ENCODE results near the gene GHRHR. TPM values are rescaled to one million over a fixed set of nuclear protein-coding genes. Genes with fewer than 3 reads are reported as not detected.

GHRHR gene
- total RNA-seq, 4 donors from 2014 or later: not detected

DNA sequence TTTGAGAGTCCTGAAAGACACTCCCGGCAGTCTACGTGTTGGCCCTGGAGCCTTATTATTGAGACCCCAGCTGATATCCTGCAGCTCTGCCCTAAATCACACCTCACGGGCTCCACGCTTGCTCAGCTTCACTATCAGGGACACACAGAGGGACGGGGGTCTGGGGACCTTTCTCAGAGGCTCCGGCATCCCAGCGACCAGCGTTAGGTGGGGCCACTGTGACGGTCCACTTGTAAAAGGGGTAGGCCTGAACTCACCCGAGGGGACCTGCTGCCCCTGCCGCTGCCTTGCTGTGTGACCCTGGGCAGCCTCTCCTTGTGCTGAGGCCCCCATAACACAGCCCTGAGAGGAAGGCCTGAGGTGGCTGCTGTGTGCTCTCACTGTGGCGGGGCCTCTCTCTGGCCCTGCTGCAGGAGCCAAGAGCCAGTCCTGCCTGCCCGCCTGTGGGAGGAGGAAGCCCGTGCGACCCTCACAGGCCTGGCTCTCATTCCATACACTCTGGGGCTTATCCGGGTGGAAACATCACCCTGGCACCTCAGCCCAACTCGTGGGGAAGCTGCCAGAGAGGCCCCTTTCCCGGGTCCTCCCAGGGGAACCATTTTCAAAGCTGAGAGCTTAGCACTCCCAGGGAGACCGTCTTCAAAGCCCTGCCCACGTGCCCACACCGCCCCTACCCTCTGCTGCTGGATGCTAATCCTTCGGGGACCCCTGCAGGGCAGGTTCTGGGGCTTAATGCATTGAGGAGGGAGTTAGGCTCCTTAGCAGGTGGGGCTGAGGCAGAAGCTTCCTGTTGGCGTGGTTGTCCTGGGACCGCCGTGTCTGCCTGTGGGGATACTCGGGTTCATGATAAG lies 30.4 kb upstream of the GHRHR start:
- H3K4me3 ChIP-seq: no peak overlapping the region
- no peak overlapping the region for H3K27ac ChIP-seq
- H3K36me3 ChIP-seq: no peaks in the 10 kb centered on the region
- H3K4me1 ChIP-seq: peaks cover 0 to 8% (median 0%) of the 10 kb centered on the region in 4 donors
- no peaks in the 10 kb centered on the region for H3K9me3 ChIP-seq
- WGBS, 2 donors: 81 to 83% methylated on average over 12 to 24 of the region's 26 CpGs
- DNase-seq (ENCODE audit: low spot score in 2 of 2): no peak
- TF ChIP-seq CTCF (IDR thresholded peaks at IDR 0.05) (no peak), POLR2A (IDR thresholded peaks at IDR 0.05) (no peak), EP300 (IDR thresholded peaks at IDR 0.05) (no peak)
- no peaks in the 10 kb centered on the region for H3K27me3 ChIP-seq

GRCh38 chr7:30934225-30934624 lies 29.5 kb upstream of the GHRHR start:
- 92 to 93% methylated on average over 5 of the region's 5 CpGs for WGBS, 2 donors
- peaks cover 0 to 1% of the 10 kb centered on the region in 2 donors for H3K27me3 ChIP-seq
- H3K4me3 ChIP-seq: no peak overlapping the region
- peaks cover 0 to 14% (median 0%) of the 10 kb centered on the region in 4 donors for H3K4me1 ChIP-seq
- no peak for DNase-seq (ENCODE audit: low spot score in 2 of 2)
- TF ChIP-seq EP300 (IDR thresholded peaks at IDR 0.05) (no peak), CTCF (IDR thresholded peaks at IDR 0.05) (no peak), POLR2A (IDR thresholded peaks at IDR 0.05) (no peak)
- H3K36me3 ChIP-seq: no peaks in the 10 kb centered on the region
- H3K9me3 ChIP-seq: no peaks in the 10 kb centered on the region
- H3K27ac ChIP-seq: no peak overlapping the region

GRCh38 chr7:30934732-30935568 lies 28.8 kb upstream of the GHRHR start:
- Histone ChIP-seq H3K36me3 (no peaks in the 10 kb centered on the region), H3K4me1 (peaks cover 0 to 14% (median 0%) of the 10 kb centered on the region in 4 donors), H3K4me3 (no peak overlapping the region), H3K27ac (no peak overlapping the region), H3K27me3 (peaks cover 0 to 7% of the 10 kb centered on the region in 2 donors), H3K9me3 (no peaks in the 10 kb centered on the region)
- TF ChIP-seq CTCF (IDR thresholded peaks at IDR 0.05): no peak
- TF ChIP-seq POLR2A (IDR thresholded peaks at IDR 0.05): no peak
- TF ChIP-seq EP300 (IDR thresholded peaks at IDR 0.05): no peak
- WGBS, 2 donors: 82 to 89% methylated on average over 6 of the region's 6 CpGs
- DNase-seq (ENCODE audit: low spot score in 2 of 2): no peak

DNA sequence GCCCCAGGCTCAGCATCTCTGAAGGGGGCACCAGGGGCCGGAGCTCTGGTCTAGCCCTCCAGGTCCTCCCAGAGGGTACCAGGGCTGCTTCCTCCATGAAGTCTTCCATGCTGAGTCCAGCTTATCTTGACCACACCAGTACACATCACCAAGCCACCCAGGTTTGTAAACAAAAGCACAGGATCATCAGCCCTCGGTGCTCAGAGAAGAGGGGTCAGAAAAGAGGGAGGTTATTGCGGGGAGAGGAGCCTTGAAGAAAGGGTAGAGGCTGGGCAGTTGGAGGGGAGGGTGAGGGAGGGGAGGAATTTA lies 28.2 kb upstream of the GHRHR start:
- 84 to 86% methylated on average over 2 to 3 of the region's 3 CpGs for WGBS, 2 donors
- Histone ChIP-seq H3K27me3 (peaks cover 0 to 7% of the 10 kb centered on the region in 2 donors), H3K36me3 (no peaks in the 10 kb centered on the region), H3K27ac (no peak overlapping the region), H3K4me3 (no peak overlapping the region), H3K9me3 (no peaks in the 10 kb centered on the region), H3K4me1 (peaks cover 0 to 10% (median 0%) of the 10 kb centered on the region in 4 donors)
- TF ChIP-seq EP300 (IDR thresholded peaks at IDR 0.05): no peak
- no peak for TF ChIP-seq CTCF (IDR thresholded peaks at IDR 0.05)
- no peak for TF ChIP-seq POLR2A (IDR thresholded peaks at IDR 0.05)
- no peak for DNase-seq (ENCODE audit: low spot score in 2 of 2)
